Lung (tissue), 12 donors: ENCODE measurements around the gene LRRC56. TPM values are rescaled to one million over a fixed set of nuclear protein-coding genes. Genes with fewer than 3 reads are reported as not detected.

Experiments
- ATAC-seq: fragments of 200-7000 bp; cut with Tn5 transposase; one replicate; pipeline ENCODE4 v1.9.1; 2020; ENCODE audit warnings: moderate number of reproducible peaks; ENCODE audit not compliant: insufficient read depth, low FRiP score
- DNase-seq, 3 donors: peaks; one replicate each; pipeline ENCODE4 v3.0.0-alpha.2; 2013 to 2017
- H3K27ac ChIP-seq, 2 donors: one replicate each; pipeline ENCODE4 v1.5.1; 2013; ENCODE audit warnings: mild to moderate bottlenecking in 2 of 2, moderate library complexity in 2 of 2, control low read depth in 1 of 2, inconsistent platforms in 1 of 2, low read depth in 1 of 2, low read length in 1 of 2
- H3K27me3 ChIP-seq, 3 donors: one replicate each; pipeline ENCODE4 v1.5.1; 2013; ENCODE audit warnings: low read length in 2 of 3; ENCODE audit not compliant: control insufficient read depth in 3 of 3, insufficient read depth in 3 of 3
- H3K36me3 ChIP-seq, 4 donors: one replicate each; pipeline ENCODE4 v1.5.1; 2013; ENCODE audit warnings: low read length in 4 of 4, mild to moderate bottlenecking in 1 of 4, moderate library complexity in 1 of 4; ENCODE audit not compliant: control insufficient read depth in 4 of 4, insufficient read depth in 4 of 4
- H3K4me1 ChIP-seq, 5 donors: one replicate each; pipeline ENCODE4 v1.5.1; 2013; ENCODE audit warnings: low read length in 5 of 5, mild to moderate bottlenecking in 2 of 5, moderate library complexity in 1 of 5; ENCODE audit not compliant: control insufficient read depth in 5 of 5, insufficient read depth in 5 of 5
- H3K4me3 ChIP-seq: one replicate; pipeline ENCODE4 v1.5.1; 2013; ENCODE audit warnings: mild to moderate bottlenecking, control low read depth, moderate library complexity
- H3K9ac ChIP-seq, 2 donors: one replicate each; pipeline ENCODE4 v1.5.1; 2013; ENCODE audit warnings: low read length in 2 of 2, control low read depth in 1 of 2; ENCODE audit not compliant: insufficient read depth in 1 of 2
- H3K9me3 ChIP-seq, 4 donors: one replicate each; pipeline ENCODE4 v1.5.1; 2013; ENCODE audit warnings: low read length in 3 of 4, mild to moderate bottlenecking in 1 of 4, moderate library complexity in 1 of 4; ENCODE audit not compliant: control insufficient read depth in 4 of 4, insufficient read depth in 3 of 4
- WGBS, 2 donors: extraction: QIAGEN DNeasy Blood & Tissue Kit; methylation state at CpG; one replicate each; pipeline ENCODE4 v1.1.7; 2013; 5-methylcytosine and 5-hydroxymethylcytosine counted together
- polyA plus RNA-seq, 2 donors: library from polyadenylated mRNA; stranded (reverse); fragments of 200-250 nt; gene quantifications; one replicate each; pipeline ENCODE4 v1.2.1, GENCODE V29; 2013
- total RNA-seq, 2 donors: library from RNA; depleted of rRNA in 1 of 2; stranded (reverse); fragments of >200 nt in 1 of 2; gene quantifications; one replicate each; pipeline ENCODE4 v1.2.1, GENCODE V29; 2014 to 2021
- TF ChIP-seq, protein P1 (sequence below): IDR thresholded peaks from 2 replicates; pipeline ENCODE4 v1.5.1; 2012; ENCODE audit warnings: mild to moderate bottlenecking; ENCODE audit errors: control extremely low read depth, extremely low read depth
- donor health status: control.
- donor health status: control.
- donor health status: Bipolar disorder and iron deficiency.
- donor health status: healthy.
- donor health status: DM: yes; HTN: yes; CAD: no.

The LRRC56 gene
- total and polyA plus RNA-seq, 4 donors, result 3.4 to 11.7 (median 4.7) TPM

DNA sequence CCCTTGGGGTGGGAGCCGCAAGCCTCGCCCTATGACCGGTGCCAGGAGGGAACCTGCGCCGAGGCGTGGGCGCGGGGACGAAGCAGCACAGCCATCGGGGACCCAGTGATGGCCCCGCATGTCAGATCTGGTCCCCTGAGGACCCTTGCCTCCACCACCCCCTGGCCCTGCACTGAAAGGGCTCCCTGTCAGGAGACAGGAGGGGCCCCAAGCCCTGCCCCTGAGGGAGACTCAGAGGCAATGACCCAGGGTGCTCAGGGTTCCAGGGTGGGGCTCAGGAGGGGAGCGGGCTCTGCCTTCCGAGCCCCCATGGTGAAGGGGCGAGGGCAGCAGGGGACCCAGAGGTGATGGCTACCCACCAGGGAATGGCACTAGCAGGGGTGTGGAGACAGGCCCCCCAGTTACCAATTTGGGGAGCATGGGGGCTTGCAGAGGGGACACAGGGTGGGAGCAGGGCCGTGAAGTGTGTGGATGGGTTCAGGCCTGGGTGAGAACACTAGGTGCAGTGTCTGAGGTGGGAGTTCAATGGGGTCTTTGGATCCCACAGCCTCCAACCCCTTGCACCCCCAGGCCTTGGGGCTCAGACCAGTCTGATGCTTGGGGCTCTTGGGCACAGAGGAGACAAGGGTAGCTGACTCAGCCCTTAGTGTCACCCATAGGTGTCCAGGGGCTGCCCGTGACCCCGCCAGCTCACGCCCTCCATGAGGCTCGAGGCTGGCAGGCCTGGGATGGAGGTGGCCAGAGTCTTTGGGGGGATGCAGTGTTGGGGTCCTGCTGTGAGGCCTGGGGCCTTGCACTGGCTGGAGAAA is 499 bp downstream of the LRRC56 start:
- DNase-seq (no peak), ATAC-seq (no peak)
- TF ChIP-seq, protein P1, sequence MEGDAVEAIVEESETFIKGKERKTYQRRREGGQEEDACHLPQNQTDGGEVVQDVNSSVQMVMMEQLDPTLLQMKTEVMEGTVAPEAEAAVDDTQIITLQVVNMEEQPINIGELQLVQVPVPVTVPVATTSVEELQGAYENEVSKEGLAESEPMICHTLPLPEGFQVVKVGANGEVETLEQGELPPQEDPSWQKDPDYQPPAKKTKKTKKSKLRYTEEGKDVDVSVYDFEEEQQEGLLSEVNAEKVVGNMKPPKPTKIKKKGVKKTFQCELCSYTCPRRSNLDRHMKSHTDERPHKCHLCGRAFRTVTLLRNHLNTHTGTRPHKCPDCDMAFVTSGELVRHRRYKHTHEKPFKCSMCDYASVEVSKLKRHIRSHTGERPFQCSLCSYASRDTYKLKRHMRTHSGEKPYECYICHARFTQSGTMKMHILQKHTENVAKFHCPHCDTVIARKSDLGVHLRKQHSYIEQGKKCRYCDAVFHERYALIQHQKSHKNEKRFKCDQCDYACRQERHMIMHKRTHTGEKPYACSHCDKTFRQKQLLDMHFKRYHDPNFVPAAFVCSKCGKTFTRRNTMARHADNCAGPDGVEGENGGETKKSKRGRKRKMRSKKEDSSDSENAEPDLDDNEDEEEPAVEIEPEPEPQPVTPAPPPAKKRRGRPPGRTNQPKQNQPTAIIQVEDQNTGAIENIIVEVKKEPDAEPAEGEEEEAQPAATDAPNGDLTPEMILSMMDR, result no peak
- peaks cover 0 to 11% (median 10%) of the 10 kb centered on the region in 3 donors for H3K27me3 ChIP-seq
- H3K27ac ChIP-seq, result peak overlapping the region in 1 of 2 donors; percentile 82
- peaks cover 0 to 2% (median 0%) of the 10 kb centered on the region in 4 donors for H3K9me3 ChIP-seq
- H3K4me3 ChIP-seq, result no peak overlapping the region
- H3K4me1 ChIP-seq, result peaks cover 0 to 23% (median 6%) of the 10 kb centered on the region in 5 donors
- WGBS, 2 donors, result 42 to 45% methylated on average over 19 of the region's 19 CpGs
- peaks cover 0 to 9% (median 3%) of the 10 kb centered on the region in 4 donors for H3K36me3 ChIP-seq
- no peak overlapping the region for H3K9ac ChIP-seq

DNA sequence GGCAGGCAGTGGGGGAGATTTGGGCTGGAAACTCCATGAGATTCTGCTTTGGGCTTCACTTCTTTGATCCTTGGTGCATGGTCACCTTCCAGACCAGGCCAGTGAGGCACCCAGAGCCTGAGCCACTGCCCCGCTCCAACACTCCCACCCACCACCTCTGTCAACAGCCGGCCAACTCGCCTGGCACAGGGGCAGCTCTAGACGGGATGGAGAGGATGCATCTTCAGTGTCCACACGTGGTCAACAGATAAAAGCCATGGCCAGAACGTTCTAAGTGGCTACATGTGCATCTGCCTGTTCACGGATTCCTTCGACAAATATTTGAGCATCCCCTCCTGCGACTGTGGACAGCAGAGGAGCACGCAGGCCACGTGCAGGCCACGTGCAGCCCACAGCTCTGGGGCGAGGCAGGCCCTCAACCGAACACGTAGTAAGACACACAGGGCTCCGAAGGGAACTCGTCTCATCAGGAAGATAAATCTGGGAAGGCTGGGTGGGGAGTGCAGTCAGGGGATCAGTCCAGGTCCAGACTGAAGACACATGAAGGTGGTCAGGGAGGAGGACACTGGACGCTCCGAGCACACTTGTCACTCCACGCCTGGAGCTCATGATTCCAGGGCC is 1.2 kb downstream of the LRRC56 start:
- Histone ChIP-seq H3K27me3 (peaks cover 0 to 11% (median 10%) of the 10 kb centered on the region in 3 donors), H3K4me3 (no peak overlapping the region), H3K9ac (no peak overlapping the region), H3K4me1 (peaks cover 0 to 23% (median 6%) of the 10 kb centered on the region in 5 donors), H3K36me3 (peaks cover 0 to 2% (median 1%) of the 10 kb centered on the region in 4 donors), H3K27ac (no peak overlapping the region), H3K9me3 (peaks cover 0 to 2% (median 0%) of the 10 kb centered on the region in 4 donors)
- 92 to 94% methylated on average over 20 of the region's 20 CpGs for WGBS, 2 donors
- TF ChIP-seq, protein P1, result no peak
- no peak for ATAC-seq
- DNase-seq, result peak in 1 of 3 donors; percentile 10

DNA sequence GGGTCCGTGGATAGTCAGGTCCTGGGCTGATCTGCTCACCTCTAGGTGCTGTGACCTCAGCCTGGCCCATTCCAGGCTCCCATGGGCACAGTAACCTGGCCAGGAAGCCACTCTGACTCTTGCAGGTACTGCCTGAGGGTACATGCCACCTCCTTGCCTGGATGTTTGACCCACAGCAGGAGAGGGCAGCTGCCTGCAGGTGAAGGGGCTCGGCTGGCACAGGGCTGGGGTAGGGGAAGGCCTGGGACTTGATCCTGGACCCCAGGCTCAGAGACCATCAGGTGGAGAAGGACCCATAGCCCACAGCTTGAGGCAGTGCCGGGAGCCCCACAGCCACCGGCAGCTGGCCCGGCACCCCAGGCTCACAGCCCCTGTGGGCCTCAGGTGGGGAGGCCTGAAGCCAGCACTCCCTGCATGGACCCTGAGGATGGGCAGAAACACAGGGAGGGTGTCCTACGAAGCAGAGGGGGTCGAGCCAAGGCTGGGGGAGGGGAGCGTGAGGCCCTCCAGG is 2.7 kb downstream of the LRRC56 start:
- peaks cover 0 to 11% (median 10%) of the 10 kb centered on the region in 3 donors for H3K27me3 ChIP-seq
- no peak overlapping the region for H3K4me3 ChIP-seq
- no peak overlapping the region for H3K9ac ChIP-seq
- WGBS, 2 donors, result 95 to 100% methylated on average over 8 of the region's 8 CpGs
- peaks cover 0 to 15% (median 6%) of the 10 kb centered on the region in 5 donors for H3K4me1 ChIP-seq
- TF ChIP-seq, protein P1, result no peak
- DNase-seq, result peak in 1 of 3 donors; percentile 12
- no peak overlapping the region for H3K27ac ChIP-seq
- peaks cover 0 to 2% (median 0%) of the 10 kb centered on the region in 4 donors for H3K9me3 ChIP-seq
- H3K36me3 ChIP-seq, result no peaks in the 10 kb centered on the region
- ATAC-seq, result no peak
